Fibroblast of peridontal ligament (primary cell): ENCODE data around the gene TNRC6B.

Experiments
- DNase-seq: peaks from one replicate; pipeline ENCODE4 v3.0.0-alpha.2; 2010; ENCODE audit errors: extremely low read depth

TNRC6B gene

GRCh38 chr22:40238425-40239344 is 61.0 kb downstream of the TNRC6B start:
- peak; percentile 30 for DNase-seq

- no peak for DNase-seq
Observed at GRCh38 chr22:40239345-40239683, 61.6 kb downstream of the TNRC6B start.

- DNase-seq = no peak
Observed at GRCh38 chr22:40240160-40240559, 62.4 kb downstream of the TNRC6B start.

- DNase-seq = no peak
Observed at GRCh38 chr22:40240686-40241085, 63.0 kb downstream of the TNRC6B start.

GRCh38 chr22:40241200-40241763 is 63.6 kb downstream of the TNRC6B start:
- DNase-seq = no peak

- DNase-seq = no peak
Observed at GRCh38 chr22:40243891-40244290, 66.2 kb downstream of the TNRC6B start.

GRCh38 chr22:40244586-40244985 is 66.9 kb downstream of the TNRC6B start:
- DNase-seq = no peak

GRCh38 chr22:40247976-40248375 is 70.3 kb downstream of the TNRC6B start:
- DNase-seq = no peak

- DNase-seq = no peak
Observed at GRCh38 chr22:40249286-40249685, 71.6 kb downstream of the TNRC6B start.

GRCh38 chr22:40250608-40251007 is 72.9 kb downstream of the TNRC6B start:
- DNase-seq = no peak

- no peak for DNase-seq
Observed at GRCh38 chr22:40251106-40251505, 73.4 kb downstream of the TNRC6B start.

- DNase-seq = no peak
Observed at GRCh38 chr22:40252146-40252545, 74.4 kb downstream of the TNRC6B start.

GRCh38 chr22:40256516-40256915 is 78.8 kb downstream of the TNRC6B start:
- no peak for DNase-seq

- no peak for DNase-seq
Observed at GRCh38 chr22:40258017-40258416, 80.3 kb downstream of the TNRC6B start.

- DNase-seq = no peak
Observed at GRCh38 chr22:40258501-40258915, 80.8 kb downstream of the TNRC6B start.

- DNase-seq = no peak
Observed at GRCh38 chr22:40261783-40262182, 84.1 kb downstream of the TNRC6B start.

- DNase-seq = no peak
Observed at GRCh38 chr22:40263191-40263590, 85.5 kb downstream of the TNRC6B start.

GRCh38 chr22:40265783-40266182 is 88.1 kb downstream of the TNRC6B start:
- no peak for DNase-seq

- DNase-seq = no peak
Observed at GRCh38 chr22:40270031-40270430, 92.3 kb downstream of the TNRC6B start.

- peak; percentile 15 for DNase-seq
Observed at GRCh38 chr22:40270748-40271373, 93.1 kb downstream of the TNRC6B start.

- peak; percentile 19 for DNase-seq
Observed at GRCh38 chr22:40271440-40271839, 93.7 kb downstream of the TNRC6B start.

- no peak for DNase-seq
Observed at GRCh38 chr22:40273319-40273718, 95.6 kb downstream of the TNRC6B start.
